Bronchial epithelial cell (primary cell): Measurements from ENCODE around the gene DDX51. TPM values are rescaled to one million over a fixed set of nuclear protein-coding genes. Genes with fewer than 3 reads are reported as not detected.
A peak's percentile ranks its signal among the peaks of the same experiment; 100 is the strongest.

ENCODE experiments used
- DNase-seq: peaks from one replicate; pipeline ENCODE4 v3.0.0-alpha.2; 2010; ENCODE audit warnings: low read depth
- FAIRE-seq: peaks from 2 replicates; lab custom pipeline; 2011; peaks lifted over from hg19 to GRCh38; lab: Jason Lieb, UNC
- H3K27me3 ChIP-seq: 2 replicates; pipeline ENCODE4 v1.5.1; 2011; ENCODE audit warnings: low read length; ENCODE audit not compliant: control insufficient read depth, insufficient read depth
- H3K36me3 ChIP-seq: 2 replicates; pipeline ENCODE4 v1.5.1; 2011; ENCODE audit warnings: low read length; ENCODE audit not compliant: control insufficient read depth, insufficient read depth
- H3K4me3 ChIP-seq: 2 replicates; pipeline ENCODE4 v1.5.1; 2011; ENCODE audit warnings: mild to moderate bottlenecking, low read depth, low read length, control low read depth
- CTCF ChIP-seq: IDR thresholded peaks from 2 replicates; pipeline ENCODE4 v1.5.1; 2011; ENCODE audit warnings: mild to moderate bottlenecking, moderate library complexity, low read length, control low read depth, inconsistent platforms; ENCODE audit not compliant: insufficient read depth, severe bottlenecking
- total RNA-seq: library from RNA; depleted of rRNA; stranded (reverse); fragments of >200 nt; gene quantifications from 2 replicates; pipeline ENCODE4 v1.2.1, GENCODE V29; 2014

Gene DDX51
- total RNA-seq, 1 donor from 2014 or later, result 10.0 TPM

DNA sequence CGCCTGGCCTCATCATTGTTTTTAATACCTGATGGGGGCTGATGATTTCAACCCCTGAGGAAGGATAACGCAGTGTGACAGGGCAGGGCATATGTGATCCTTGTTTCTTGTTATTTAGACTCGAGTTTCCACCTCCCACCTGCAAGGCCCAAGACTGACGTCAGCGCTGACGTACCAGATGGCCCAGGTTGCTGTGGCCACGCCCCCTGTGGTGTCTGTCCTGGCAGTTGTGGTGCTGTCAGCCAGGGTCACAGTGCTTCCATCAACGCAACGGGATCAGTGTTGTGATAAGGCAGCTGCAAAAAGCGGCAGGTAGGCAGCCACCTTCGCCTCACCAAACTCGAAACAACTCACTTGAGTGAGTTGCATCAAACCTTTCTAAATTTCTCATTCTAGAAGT lies 18.4 kb downstream of the DDX51 start:
- no peak for TF ChIP-seq CTCF
- no peaks in the 10 kb centered on the region for H3K27me3 ChIP-seq
- H3K4me3 ChIP-seq, result no peak overlapping the region
- no peak for FAIRE-seq
- peaks cover 13% of the 10 kb centered on the region for H3K36me3 ChIP-seq
- DNase-seq, result no peak

DNA sequence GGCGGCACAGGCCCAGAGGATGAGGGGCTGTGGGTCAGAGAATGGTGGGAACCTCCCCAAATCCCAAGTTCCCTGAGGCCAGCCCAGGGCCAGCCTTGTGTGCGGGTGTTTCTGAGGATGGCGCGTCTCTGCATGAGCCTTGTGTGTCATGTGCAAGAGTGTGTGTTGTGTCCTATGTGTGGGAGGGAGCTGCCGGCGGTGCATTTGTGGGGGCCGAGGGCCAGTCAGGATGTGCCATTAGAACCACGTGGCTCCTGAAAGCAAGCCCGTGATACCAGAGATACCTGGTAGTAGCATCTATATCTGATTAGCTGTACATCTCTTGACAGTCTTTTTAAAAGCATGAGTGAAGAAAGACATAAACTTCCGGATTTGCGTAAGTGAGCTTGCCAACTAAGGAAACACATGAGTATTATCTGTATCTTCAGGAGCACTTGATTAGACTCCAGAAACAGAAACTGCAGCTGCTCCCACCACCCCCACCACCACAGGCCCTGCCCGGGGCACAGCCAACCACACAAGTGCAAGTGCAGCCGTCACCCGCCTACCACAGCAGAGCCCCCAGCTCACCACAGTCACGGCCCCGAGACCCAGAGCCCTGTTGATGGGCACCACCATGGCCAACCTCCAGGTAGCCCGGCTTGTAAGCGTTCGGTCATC lies 19.2 kb downstream of the DDX51 start:
- TF ChIP-seq CTCF, result no peak
- Histone ChIP-seq H3K36me3 (peaks cover 13% of the 10 kb centered on the region), H3K4me3 (no peak overlapping the region), H3K27me3 (no peaks in the 10 kb centered on the region)
- FAIRE-seq (peak; percentile 66), DNase-seq (no peak)

GRCh38 chr12:132123970-132124765 lies 20.0 kb downstream of the DDX51 start:
- FAIRE-seq (no peak), DNase-seq (no peak)
- no peak for TF ChIP-seq CTCF
- peaks cover 13% of the 10 kb centered on the region for H3K36me3 ChIP-seq
- no peak overlapping the region for H3K4me3 ChIP-seq
- no peaks in the 10 kb centered on the region for H3K27me3 ChIP-seq

- peaks cover 10% of the 10 kb centered on the region for H3K36me3 ChIP-seq
- FAIRE-seq (no peak), DNase-seq (no peak)
- no peak overlapping the region for H3K4me3 ChIP-seq
- no peak for TF ChIP-seq CTCF
- no peaks in the 10 kb centered on the region for H3K27me3 ChIP-seq
Measured at GRCh38 chr12:132121283-132121682, 22.8 kb downstream of the DDX51 start.

GRCh38 chr12:132118876-132119275 lies 25.2 kb downstream of the DDX51 start:
- peaks cover 11% of the 10 kb centered on the region for H3K36me3 ChIP-seq
- no peak for FAIRE-seq
- DNase-seq, result no peak
- no peak for TF ChIP-seq CTCF
- H3K4me3 ChIP-seq, result no peak overlapping the region
- H3K27me3 ChIP-seq, result no peaks in the 10 kb centered on the region

DNA sequence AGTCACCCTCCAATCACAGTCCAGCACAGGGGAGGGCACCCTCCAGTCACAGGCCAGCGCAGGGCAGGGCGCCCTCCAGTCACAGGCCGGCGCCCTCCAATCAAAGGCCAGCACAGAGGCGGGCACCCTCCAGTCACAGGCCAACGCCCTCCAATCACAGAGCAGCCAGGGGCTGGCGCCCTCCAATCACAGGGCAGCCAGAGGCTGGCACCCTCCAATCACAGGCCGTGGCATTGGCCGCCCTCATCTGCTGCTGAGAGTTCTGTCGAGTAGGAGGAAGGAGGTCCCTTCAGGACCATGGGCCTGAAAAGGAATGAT lies 26.6 kb downstream of the DDX51 start:
- no peaks in the 10 kb centered on the region for H3K27me3 ChIP-seq
- peaks cover 10% of the 10 kb centered on the region for H3K36me3 ChIP-seq
- no peak for DNase-seq
- H3K4me3 ChIP-seq, result no peak overlapping the region
- FAIRE-seq, result no peak
- TF ChIP-seq CTCF, result no peak
